ENCODE results near the gene FAM180A.

GRCh38 chr7:135716677-135717238, 31.9 kb downstream of the FAM180A start:
- no peak for TF ChIP-seq CTCF (conservative IDR thresholded peaks at IDR 0.05; ENCODE audit: low read depth, low read length)
- no peak for TF ChIP-seq EZH2 (IDR thresholded peaks at IDR 0.05; ENCODE audit: low read length, unreplicated experiment)
- TF ChIP-seq EZH2phosphoT487 (IDR thresholded peaks at IDR 0.05; ENCODE audit: borderline replicate concordance, low read length): no peak

Measured in PC-3 (cell line).